Measurements from ENCODE around the gene FOXO3.

FOXO3 gene

GRCh38 chr6:108716801-108717791, 156.4 kb downstream of the FOXO3 start:
- no peak for DNase-seq

GRCh38 chr6:108719477-108719876, 158.8 kb downstream of the FOXO3 start:
- DNase-seq, result no peak

GRCh38 chr6:108720827-108721226, 160.1 kb downstream of the FOXO3 start:
- DNase-seq, result no peak

GRCh38 chr6:108721286-108721685, 160.6 kb downstream of the FOXO3 start:
- DNase-seq, result no peak

- DNase-seq, result no peak
Observed at GRCh38 chr6:108723594-108723993, 162.9 kb downstream of the FOXO3 start.

GRCh38 chr6:108726726-108727339, 166.1 kb downstream of the FOXO3 start:
- no peak for DNase-seq

GRCh38 chr6:108727966-108728730, 167.4 kb downstream of the FOXO3 start:
- DNase-seq, result no peak

GRCh38 chr6:108728826-108729225, 168.1 kb downstream of the FOXO3 start:
- DNase-seq, result no peak

- DNase-seq, result no peak
Observed at GRCh38 chr6:108730635-108731515, 170.2 kb downstream of the FOXO3 start.

- no peak for DNase-seq
Observed at GRCh38 chr6:108732091-108732870, 171.6 kb downstream of the FOXO3 start.

- no peak for DNase-seq
Observed at GRCh38 chr6:108733051-108733450, 172.3 kb downstream of the FOXO3 start.

GRCh38 chr6:108733706-108734265, 173.1 kb downstream of the FOXO3 start:
- no peak for DNase-seq
